Measurements from ENCODE around the gene NPIPB9.
A peak's percentile ranks its signal among the peaks of the same experiment; 100 is the strongest.
"Not testable (repeated sequence)": the region's sequence is repeated elsewhere in the genome, so short reads cannot be mapped to it uniquely, and the experiment has no call there.

NPIPB9 gene

GRCh38 chr16:28751487-28751886 is at the start of gene NPIPB9:
Gene NPIPB9, plus strand, starts transcription at chr16:28751787.
- not testable (repeated sequence) for H3K9me3 ChIP-seq (ENCODE audit: control insufficient read depth, insufficient read depth, low read length); H3K4me3 ChIP-seq (ENCODE audit: low read length); H3K36me3 ChIP-seq (ENCODE audit: control insufficient read depth, insufficient read depth, low read length); DNase-seq (ENCODE audit: low read depth, low spot score); H3K4me1 ChIP-seq (ENCODE audit: control insufficient read depth, insufficient read depth, low read length); H3K27ac ChIP-seq (ENCODE audit: low read length); H3K27me3 ChIP-seq (ENCODE audit: control insufficient read depth, insufficient read depth, low read length)
- WGBS (ENCODE audit: insufficient coverage, insufficient read length): no CpG with 5 or more reads among the region's 5 CpGs

- H3K27ac ChIP-seq (ENCODE audit: low read length); H3K9me3 ChIP-seq (ENCODE audit: control insufficient read depth, insufficient read depth, low read length); DNase-seq (ENCODE audit: low read depth, low spot score); H3K36me3 ChIP-seq (ENCODE audit: control insufficient read depth, insufficient read depth, low read length); H3K27me3 ChIP-seq (ENCODE audit: control insufficient read depth, insufficient read depth, low read length); H3K4me1 ChIP-seq (ENCODE audit: control insufficient read depth, insufficient read depth, low read length); H3K4me3 ChIP-seq (ENCODE audit: low read length): not testable (repeated sequence)
- no CpG with 5 or more reads among the region's 7 CpGs for WGBS (ENCODE audit: insufficient coverage, insufficient read length)
Measured at GRCh38 chr16:28704246-28704645, 47.3 kb upstream of the NPIPB9 start.

- H3K9me3 ChIP-seq (ENCODE audit: control insufficient read depth, insufficient read depth, low read length); H3K4me1 ChIP-seq (ENCODE audit: control insufficient read depth, insufficient read depth, low read length); H3K27ac ChIP-seq (ENCODE audit: low read length); DNase-seq (ENCODE audit: low read depth, low spot score); H3K36me3 ChIP-seq (ENCODE audit: control insufficient read depth, insufficient read depth, low read length); H3K27me3 ChIP-seq (ENCODE audit: control insufficient read depth, insufficient read depth, low read length); H3K4me3 ChIP-seq (ENCODE audit: low read length): not testable (repeated sequence)
- WGBS (ENCODE audit: insufficient coverage, insufficient read length): no CpG with 5 or more reads among the region's 66 CpGs
Measured at GRCh38 chr16:28711220-28712083, 40.1 kb upstream of the NPIPB9 start, which contains the start of gene EIF3C. Gene EIF3C, plus strand, starts transcription at chr16:28711464. Its CDS starts 223 bp downstream, at chr16:28711687.

- not testable (repeated sequence) for H3K27ac ChIP-seq (ENCODE audit: low read length); H3K4me3 ChIP-seq (ENCODE audit: low read length); H3K4me1 ChIP-seq (ENCODE audit: control insufficient read depth, insufficient read depth, low read length); H3K27me3 ChIP-seq (ENCODE audit: control insufficient read depth, insufficient read depth, low read length); H3K36me3 ChIP-seq (ENCODE audit: control insufficient read depth, insufficient read depth, low read length); DNase-seq (ENCODE audit: low read depth, low spot score); H3K9me3 ChIP-seq (ENCODE audit: control insufficient read depth, insufficient read depth, low read length)
- WGBS (ENCODE audit: insufficient coverage, insufficient read length): no CpG with 5 or more reads among the region's 15 CpGs
Measured at GRCh38 chr16:28722852-28723650, 28.5 kb upstream of the NPIPB9 start.

- not testable (repeated sequence) for H3K9me3 ChIP-seq (ENCODE audit: control insufficient read depth, insufficient read depth, low read length); H3K27ac ChIP-seq (ENCODE audit: low read length); H3K4me1 ChIP-seq (ENCODE audit: control insufficient read depth, insufficient read depth, low read length); H3K27me3 ChIP-seq (ENCODE audit: control insufficient read depth, insufficient read depth, low read length); H3K36me3 ChIP-seq (ENCODE audit: control insufficient read depth, insufficient read depth, low read length); H3K4me3 ChIP-seq (ENCODE audit: low read length); DNase-seq (ENCODE audit: low read depth, low spot score)
- WGBS (ENCODE audit: insufficient coverage, insufficient read length): no CpG with 5 or more reads among the region's 5 CpGs
Measured at GRCh38 chr16:28731253-28731652, 20.3 kb upstream of the NPIPB9 start.

- not testable (repeated sequence) for H3K27me3 ChIP-seq (ENCODE audit: control insufficient read depth, insufficient read depth, low read length); H3K4me3 ChIP-seq (ENCODE audit: low read length); H3K36me3 ChIP-seq (ENCODE audit: control insufficient read depth, insufficient read depth, low read length); H3K9me3 ChIP-seq (ENCODE audit: control insufficient read depth, insufficient read depth, low read length); H3K4me1 ChIP-seq (ENCODE audit: control insufficient read depth, insufficient read depth, low read length); H3K27ac ChIP-seq (ENCODE audit: low read length); DNase-seq (ENCODE audit: low read depth, low spot score)
- WGBS (ENCODE audit: insufficient coverage, insufficient read length): no CpG with 5 or more reads among the region's 9 CpGs
Measured at GRCh38 chr16:28732455-28733124, 19.0 kb upstream of the NPIPB9 start.

- H3K4me3 ChIP-seq (ENCODE audit: low read length); H3K4me1 ChIP-seq (ENCODE audit: control insufficient read depth, insufficient read depth, low read length); DNase-seq (ENCODE audit: low read depth, low spot score); H3K36me3 ChIP-seq (ENCODE audit: control insufficient read depth, insufficient read depth, low read length); H3K27ac ChIP-seq (ENCODE audit: low read length); H3K9me3 ChIP-seq (ENCODE audit: control insufficient read depth, insufficient read depth, low read length); H3K27me3 ChIP-seq (ENCODE audit: control insufficient read depth, insufficient read depth, low read length): not testable (repeated sequence)
- WGBS (ENCODE audit: insufficient coverage, insufficient read length): no CpG with 5 or more reads among the region's 9 CpGs
Measured at GRCh38 chr16:28739787-28740186, 11.8 kb upstream of the NPIPB9 start.

- not testable (repeated sequence) for H3K4me1 ChIP-seq (ENCODE audit: control insufficient read depth, insufficient read depth, low read length); H3K27me3 ChIP-seq (ENCODE audit: control insufficient read depth, insufficient read depth, low read length); H3K9me3 ChIP-seq (ENCODE audit: control insufficient read depth, insufficient read depth, low read length); H3K27ac ChIP-seq (ENCODE audit: low read length); H3K36me3 ChIP-seq (ENCODE audit: control insufficient read depth, insufficient read depth, low read length); DNase-seq (ENCODE audit: low read depth, low spot score)
- H3K4me3 ChIP-seq (ENCODE audit: low read length): peak overlapping the region; percentile 21; the same call in 1 of the 2 replicates
- WGBS (ENCODE audit: insufficient coverage, insufficient read length): no CpG with 5 or more reads among the region's 27 CpGs
Measured at GRCh38 chr16:28740631-28741030, 11.0 kb upstream of the NPIPB9 start.

GRCh38 chr16:28741295-28741694 is 10.3 kb upstream of the NPIPB9 start:
- H3K36me3 ChIP-seq (ENCODE audit: control insufficient read depth, insufficient read depth, low read length): not testable (repeated sequence)

GRCh38 chr16:28746618-28747350 is 4.8 kb upstream of the NPIPB9 start:
- H3K27me3 ChIP-seq (ENCODE audit: control insufficient read depth, insufficient read depth, low read length); H3K4me3 ChIP-seq (ENCODE audit: low read length); H3K4me1 ChIP-seq (ENCODE audit: control insufficient read depth, insufficient read depth, low read length); DNase-seq (ENCODE audit: low read depth, low spot score); H3K36me3 ChIP-seq (ENCODE audit: control insufficient read depth, insufficient read depth, low read length); H3K27ac ChIP-seq (ENCODE audit: low read length); H3K9me3 ChIP-seq (ENCODE audit: control insufficient read depth, insufficient read depth, low read length): not testable (repeated sequence)
- no CpG with 5 or more reads among the region's 62 CpGs for WGBS (ENCODE audit: insufficient coverage, insufficient read length)

More at GRCh38 chr16:28741295-28741694, 10.3 kb upstream of the NPIPB9 start:
- no CpG with 5 or more reads among the region's 9 CpGs for WGBS (ENCODE audit: insufficient coverage, insufficient read length)
- not testable (repeated sequence) for H3K27ac ChIP-seq (ENCODE audit: low read length); H3K4me1 ChIP-seq (ENCODE audit: control insufficient read depth, insufficient read depth, low read length); H3K27me3 ChIP-seq (ENCODE audit: control insufficient read depth, insufficient read depth, low read length); H3K4me3 ChIP-seq (ENCODE audit: low read length); DNase-seq (ENCODE audit: low read depth, low spot score); H3K9me3 ChIP-seq (ENCODE audit: control insufficient read depth, insufficient read depth, low read length)
